ENCODE measurements around the gene NPY. TPM values are rescaled to one million over a fixed set of nuclear protein-coding genes. Genes with fewer than 3 reads are reported as not detected.

NPY gene
- total and polyA plus RNA-seq, 4 donors: 0.47 TPM; not detected in 3

DNA sequence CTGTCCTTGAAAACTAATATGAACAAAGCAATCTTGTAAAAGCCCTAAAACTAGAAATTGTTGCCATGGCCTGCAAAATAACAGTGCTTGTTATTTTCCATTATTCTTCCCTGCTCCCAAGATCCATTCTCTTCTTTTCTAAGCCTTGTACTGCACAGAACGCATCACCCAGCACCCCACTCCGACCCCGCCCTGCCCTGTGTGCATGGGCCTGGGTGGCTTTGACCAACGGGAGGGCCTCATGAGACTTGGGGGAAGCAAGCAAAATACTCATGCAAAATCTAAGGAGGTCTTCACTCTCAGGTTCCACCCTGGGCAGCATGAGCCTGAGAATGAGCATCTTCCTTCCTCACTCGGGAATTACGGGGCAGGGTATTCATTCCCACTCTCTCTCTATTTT, 32.4 kb downstream of the NPY start (continued):
- no peak for TF ChIP-seq RXRA (IDR thresholded peaks at IDR 0.05)

DNA sequence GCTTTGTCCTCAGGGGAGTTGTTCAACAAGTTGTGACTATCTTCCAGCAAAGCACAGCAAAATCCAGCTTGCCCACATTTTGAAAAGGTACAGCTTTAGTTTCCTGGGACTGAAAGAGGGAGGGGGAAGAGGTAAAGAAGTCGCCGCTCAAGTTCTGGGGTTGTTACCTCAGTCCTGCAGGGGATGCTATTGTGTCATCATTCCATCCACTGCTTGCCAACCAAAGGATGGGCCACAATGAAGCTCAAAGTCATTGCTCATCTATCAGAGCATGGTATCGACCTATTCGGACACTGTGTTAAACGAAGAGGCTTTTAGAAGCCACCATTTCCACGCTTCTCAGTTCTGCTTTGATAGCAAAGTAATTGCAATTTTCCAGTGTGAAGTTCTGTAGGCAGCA, 34.3 kb downstream of the NPY start:
- H3K4me1 ChIP-seq (ENCODE audit: control insufficient read depth in 4 of 4, insufficient read depth in 4 of 4, low read length in 3 of 4): no peaks in the 10 kb centered on the region
- H3K27ac ChIP-seq (ENCODE audit: low read depth in 1 of 2, low read length in 2 of 2): no peak overlapping the region
- TF ChIP-seq SP1 (IDR thresholded peaks at IDR 0.05) (no peak), RAD21 (IDR thresholded peaks at IDR 0.05) (peak; percentile 12 to 48), FOXA1 (IDR thresholded peaks at IDR 0.05) (no peak), FOXA2 (IDR thresholded peaks at IDR 0.05) (no peak), HNF4A (conservative IDR thresholded peaks at IDR 0.05) (no peak)
- TF ChIP-seq, protein P1, sequence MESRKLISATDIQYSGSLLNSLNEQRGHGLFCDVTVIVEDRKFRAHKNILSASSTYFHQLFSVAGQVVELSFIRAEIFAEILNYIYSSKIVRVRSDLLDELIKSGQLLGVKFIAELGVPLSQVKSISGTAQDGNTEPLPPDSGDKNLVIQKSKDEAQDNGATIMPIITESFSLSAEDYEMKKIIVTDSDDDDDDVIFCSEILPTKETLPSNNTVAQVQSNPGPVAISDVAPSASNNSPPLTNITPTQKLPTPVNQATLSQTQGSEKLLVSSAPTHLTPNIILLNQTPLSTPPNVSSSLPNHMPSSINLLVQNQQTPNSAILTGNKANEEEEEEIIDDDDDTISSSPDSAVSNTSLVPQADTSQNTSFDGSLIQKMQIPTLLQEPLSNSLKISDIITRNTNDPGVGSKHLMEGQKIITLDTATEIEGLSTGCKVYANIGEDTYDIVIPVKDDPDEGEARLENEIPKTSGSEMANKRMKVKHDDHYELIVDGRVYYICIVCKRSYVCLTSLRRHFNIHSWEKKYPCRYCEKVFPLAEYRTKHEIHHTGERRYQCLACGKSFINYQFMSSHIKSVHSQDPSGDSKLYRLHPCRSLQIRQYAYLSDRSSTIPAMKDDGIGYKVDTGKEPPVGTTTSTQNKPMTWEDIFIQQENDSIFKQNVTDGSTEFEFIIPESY (IDR thresholded peaks at IDR 0.05): no peak
- TF ChIP-seq, protein P2, sequence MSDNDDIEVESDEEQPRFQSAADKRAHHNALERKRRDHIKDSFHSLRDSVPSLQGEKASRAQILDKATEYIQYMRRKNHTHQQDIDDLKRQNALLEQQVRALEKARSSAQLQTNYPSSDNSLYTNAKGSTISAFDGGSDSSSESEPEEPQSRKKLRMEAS (IDR thresholded peaks at IDR 0.05): no peak
- DNase-seq (ENCODE audit: low spot score): no peak
- H3K4me3 ChIP-seq (ENCODE audit: low read depth in 1 of 3, low read length in 3 of 3): no peak overlapping the region
- WGBS: 57% methylated on average over 6 of the region's 6 CpGs
- H3K9ac ChIP-seq (ENCODE audit: low read depth in 1 of 2, low read length in 2 of 2): no peak overlapping the region
- no peaks in the 10 kb centered on the region for H3K9me3 ChIP-seq (ENCODE audit: control insufficient read depth in 4 of 4, low read length in 3 of 4)
- H3K36me3 ChIP-seq (ENCODE audit: control insufficient read depth in 4 of 4, insufficient read depth in 3 of 4, low read depth in 1 of 4, low read length in 3 of 4): no peaks in the 10 kb centered on the region
- H3K27me3 ChIP-seq (ENCODE audit: control insufficient read depth in 4 of 4, insufficient read depth in 4 of 4, low read length in 3 of 4): no peaks in the 10 kb centered on the region

GRCh38 chr7:24319209-24319608, 35.2 kb downstream of the NPY start:
- Histone ChIP-seq H3K4me3 (ENCODE audit: low read depth in 1 of 3, low read length in 3 of 3) (no peak overlapping the region), H3K36me3 (ENCODE audit: control insufficient read depth in 4 of 4, insufficient read depth in 3 of 4, low read depth in 1 of 4, low read length in 3 of 4) (no peaks in the 10 kb centered on the region), H3K9me3 (ENCODE audit: control insufficient read depth in 4 of 4, low read length in 3 of 4) (no peaks in the 10 kb centered on the region), H3K4me1 (ENCODE audit: control insufficient read depth in 4 of 4, insufficient read depth in 4 of 4, low read length in 3 of 4) (no peaks in the 10 kb centered on the region), H3K9ac (ENCODE audit: low read depth in 1 of 2, low read length in 2 of 2) (no peak overlapping the region), H3K27ac (ENCODE audit: low read depth in 1 of 2, low read length in 2 of 2) (no peak overlapping the region), H3K27me3 (ENCODE audit: control insufficient read depth in 4 of 4, insufficient read depth in 4 of 4, low read length in 3 of 4) (no peaks in the 10 kb centered on the region)
- DNase-seq (ENCODE audit: low spot score): no peak
- TF ChIP-seq, protein P3, sequence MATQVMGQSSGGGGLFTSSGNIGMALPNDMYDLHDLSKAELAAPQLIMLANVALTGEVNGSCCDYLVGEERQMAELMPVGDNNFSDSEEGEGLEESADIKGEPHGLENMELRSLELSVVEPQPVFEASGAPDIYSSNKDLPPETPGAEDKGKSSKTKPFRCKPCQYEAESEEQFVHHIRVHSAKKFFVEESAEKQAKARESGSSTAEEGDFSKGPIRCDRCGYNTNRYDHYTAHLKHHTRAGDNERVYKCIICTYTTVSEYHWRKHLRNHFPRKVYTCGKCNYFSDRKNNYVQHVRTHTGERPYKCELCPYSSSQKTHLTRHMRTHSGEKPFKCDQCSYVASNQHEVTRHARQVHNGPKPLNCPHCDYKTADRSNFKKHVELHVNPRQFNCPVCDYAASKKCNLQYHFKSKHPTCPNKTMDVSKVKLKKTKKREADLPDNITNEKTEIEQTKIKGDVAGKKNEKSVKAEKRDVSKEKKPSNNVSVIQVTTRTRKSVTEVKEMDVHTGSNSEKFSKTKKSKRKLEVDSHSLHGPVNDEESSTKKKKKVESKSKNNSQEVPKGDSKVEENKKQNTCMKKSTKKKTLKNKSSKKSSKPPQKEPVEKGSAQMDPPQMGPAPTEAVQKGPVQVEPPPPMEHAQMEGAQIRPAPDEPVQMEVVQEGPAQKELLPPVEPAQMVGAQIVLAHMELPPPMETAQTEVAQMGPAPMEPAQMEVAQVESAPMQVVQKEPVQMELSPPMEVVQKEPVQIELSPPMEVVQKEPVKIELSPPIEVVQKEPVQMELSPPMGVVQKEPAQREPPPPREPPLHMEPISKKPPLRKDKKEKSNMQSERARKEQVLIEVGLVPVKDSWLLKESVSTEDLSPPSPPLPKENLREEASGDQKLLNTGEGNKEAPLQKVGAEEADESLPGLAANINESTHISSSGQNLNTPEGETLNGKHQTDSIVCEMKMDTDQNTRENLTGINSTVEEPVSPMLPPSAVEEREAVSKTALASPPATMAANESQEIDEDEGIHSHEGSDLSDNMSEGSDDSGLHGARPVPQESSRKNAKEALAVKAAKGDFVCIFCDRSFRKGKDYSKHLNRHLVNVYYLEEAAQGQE (IDR thresholded peaks at IDR 0.05): no peak
- no peak for TF ChIP-seq JUND (IDR thresholded peaks at IDR 0.05)
- TF ChIP-seq, protein P1 (IDR thresholded peaks at IDR 0.05): no peak
- no peak for TF ChIP-seq FOXA1 (IDR thresholded peaks at IDR 0.05)
- TF ChIP-seq HNF4G (IDR thresholded peaks at IDR 0.05): no peak
- no peak for TF ChIP-seq YY1 (IDR thresholded peaks at IDR 0.05)
- no peak for TF ChIP-seq CTCF (IDR thresholded peaks at IDR 0.05; ENCODE audit: low read depth, low read length, missing input control)
- TF ChIP-seq FOXA2 (IDR thresholded peaks at IDR 0.05): no peak
- no peak for TF ChIP-seq NR2F2 (IDR thresholded peaks at IDR 0.05)
- no peak for TF ChIP-seq TAF1 (conservative IDR thresholded peaks at IDR 0.05)
- TF ChIP-seq, protein P2 (IDR thresholded peaks at IDR 0.05): no peak

All from liver (tissue), 9 donors.